Keratinocyte (primary cell): ENCODE results near the gene CAMSAP1.

Experiments
- CTCF ChIP-seq, 3 experiments: IDR thresholded peaks in 1 of 3; conservative IDR thresholded peaks in 1 of 3; optimal IDR thresholded peaks in 1 of 3; 2 replicates in 2 of 3; 3 replicates in 1 of 3; pipeline versions ENCODE3 to v1.5.1; 2011; ENCODE audit warnings: low read length in 3 of 3, mild to moderate bottlenecking in 3 of 3, moderate library complexity in 2 of 3, control low read depth in 1 of 3, inconsistent platforms in 1 of 3; ENCODE audit not compliant: insufficient read depth in 2 of 3; ENCODE audit errors: extremely low read depth in 1 of 3
- EZH2 ChIP-seq: IDR thresholded peaks from one replicate; pipeline ENCODE4 v1.6.1; 2012; ENCODE audit warnings: inconsistent platforms, mild to moderate bottlenecking, low read length, moderate library complexity

- TF ChIP-seq CTCF (optimal IDR thresholded peaks at IDR 0.05 in 1 of 3, IDR thresholded peaks at IDR 0.05 in 1 of 3, conservative IDR thresholded peaks at IDR 0.05 in 1 of 3; ENCODE audit: extremely low read depth in 1 of 3, insufficient read depth in 2 of 3, low read length in 3 of 3): no peak
- TF ChIP-seq EZH2: no peak
These were observed 131.4 kb downstream of the CAMSAP1 start for GRCh38 chr9:135775911-135776310.
